ENCODE measurements around the gene MFSD11. TPM values are rescaled to one million over a fixed set of nuclear protein-coding genes. Genes with fewer than 3 reads are reported as not detected.
"Not testable (repeated sequence)": the region's sequence is repeated elsewhere in the genome, so short reads cannot be mapped to it uniquely, and the experiment has no call there.

Gene MFSD11
- total RNA-seq = 21.8 and 23.6 TPM in 2 replicates

DNA sequence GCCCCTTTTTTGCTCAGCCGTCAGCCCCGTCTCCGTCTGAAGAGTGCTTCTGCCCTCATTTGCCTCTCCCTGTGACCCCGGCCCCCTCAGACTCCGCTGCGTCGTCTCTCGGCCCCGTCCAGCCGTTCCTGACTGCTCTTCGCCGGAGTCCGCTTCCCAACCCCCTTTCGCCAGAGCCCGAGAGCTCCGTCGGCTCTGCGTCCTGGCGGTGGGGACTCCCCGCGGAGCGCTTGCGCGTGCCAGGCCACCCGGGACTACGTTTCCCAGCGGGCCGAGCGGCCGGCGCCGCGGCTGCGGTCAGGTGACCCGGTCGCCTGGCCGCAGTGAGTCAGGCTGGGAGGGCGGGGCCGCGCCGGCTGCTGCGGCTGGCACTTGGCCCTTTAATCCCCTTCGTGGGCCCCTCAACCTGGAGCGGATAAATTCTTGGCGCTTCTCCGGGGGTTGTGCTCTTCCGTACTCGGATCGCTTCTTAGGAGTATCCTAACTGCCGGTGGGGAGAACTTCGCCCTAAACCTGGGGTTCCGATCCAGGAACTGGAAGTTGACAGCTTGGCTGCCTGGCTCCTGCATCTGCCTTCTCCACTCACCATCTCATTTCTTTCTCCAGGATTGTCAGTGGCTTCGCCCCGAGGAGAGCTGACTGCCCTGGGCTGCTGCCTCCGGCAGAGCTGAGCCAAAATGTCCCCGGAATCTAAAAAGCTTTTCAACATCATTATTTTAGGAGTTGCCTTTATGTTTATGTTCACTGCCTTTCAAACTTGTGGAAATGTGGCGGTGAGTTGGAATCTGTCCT lies at the start of gene MFSD11:
Gene MFSD11, plus strand, starts transcription at position 444 of the 792 bp plus-strand sequence. Its CDS starts 234 bp downstream, at position 678.
- intact Hi-C loops (cut with micrococcal nuclease) = loop anchor here (1.0 to 5.0 kb wide), 9 partner anchors 12 to 1394 kb away; partner anchors contain the start of genes JMJD6, METTL23, SEC14L1 and TMC8

DNA sequence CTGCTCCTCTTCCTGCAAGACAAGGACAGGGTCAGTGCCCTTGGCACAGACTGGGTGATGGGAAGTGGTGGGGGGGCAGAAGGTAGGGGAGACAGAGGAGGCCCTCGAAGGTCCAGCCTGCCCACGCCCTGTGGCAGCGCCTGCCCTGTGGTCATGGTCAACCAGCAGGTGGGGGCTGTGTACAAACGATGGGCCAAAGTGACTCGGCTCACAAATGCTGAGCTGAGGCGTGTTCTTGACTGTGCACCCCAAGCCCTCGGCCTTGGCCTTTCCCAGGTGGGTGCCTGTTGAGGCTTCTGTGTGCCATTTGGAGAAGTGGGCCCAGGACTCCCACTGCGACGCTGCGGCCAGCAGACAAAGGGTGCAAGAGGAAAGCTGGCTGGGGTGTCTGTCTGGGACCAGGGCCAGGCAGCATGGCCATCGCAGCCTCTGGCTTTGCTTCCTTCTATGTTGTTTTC lies 49.7 kb upstream of the MFSD11 start:
- intact Hi-C loops (cut with micrococcal nuclease) = no loop called here

DNA sequence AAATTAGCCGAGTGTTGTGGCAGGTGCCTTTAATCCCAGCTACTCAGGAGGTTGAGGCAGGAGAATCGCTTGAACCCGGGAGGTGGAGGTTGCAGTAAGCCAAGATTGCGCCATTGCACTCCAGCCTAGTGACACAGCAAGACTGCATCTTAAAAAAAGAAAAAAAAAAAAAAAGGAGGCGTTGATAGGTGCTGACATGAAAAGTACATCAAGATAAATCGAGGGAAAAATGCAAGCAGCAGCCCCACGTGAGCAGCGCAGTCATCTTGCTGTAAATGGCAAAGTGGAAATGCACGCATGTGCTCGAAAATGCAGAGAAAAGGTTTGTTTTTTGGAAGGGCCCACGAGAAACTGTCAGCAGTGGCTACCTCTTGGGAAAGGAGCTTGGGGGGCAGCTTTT lies 48.1 kb upstream of the MFSD11 start:
- intact Hi-C loops (cut with micrococcal nuclease) = no loop called here

DNA sequence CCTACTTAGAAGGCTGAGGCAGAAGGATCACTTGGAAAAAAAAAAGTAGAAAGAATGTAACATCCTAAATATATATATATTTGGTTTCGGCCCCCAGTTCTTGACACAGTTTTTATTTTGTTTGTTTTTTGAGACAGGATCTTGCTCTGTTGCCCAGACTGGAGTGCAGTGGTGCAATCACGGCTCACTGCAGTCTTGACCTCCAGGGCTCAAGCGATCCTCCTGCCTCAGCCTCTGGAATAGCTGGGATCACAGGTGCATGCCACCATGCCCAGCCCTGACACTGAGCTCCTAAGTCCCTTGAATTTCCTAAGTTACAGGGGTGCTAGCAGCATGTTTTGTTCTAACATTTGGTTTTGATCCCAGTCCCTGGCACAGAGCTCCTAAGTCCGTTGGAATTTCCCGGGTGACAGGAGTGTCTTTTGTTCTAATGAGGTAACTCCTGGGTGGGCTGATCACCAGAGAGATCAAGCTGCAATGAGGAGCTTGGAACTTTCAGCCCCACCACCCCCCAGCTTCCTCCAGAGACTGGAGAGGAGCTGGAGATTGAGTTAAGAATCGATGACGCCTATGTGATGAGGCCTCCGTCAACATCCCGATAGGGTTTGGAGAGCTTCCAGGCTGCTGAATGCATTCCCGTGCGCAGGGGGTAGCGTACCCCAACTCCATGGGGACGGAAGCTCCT lies 47.2 kb upstream of the MFSD11 start:
- intact Hi-C loops (cut with micrococcal nuclease) = no loop called here

DNA sequence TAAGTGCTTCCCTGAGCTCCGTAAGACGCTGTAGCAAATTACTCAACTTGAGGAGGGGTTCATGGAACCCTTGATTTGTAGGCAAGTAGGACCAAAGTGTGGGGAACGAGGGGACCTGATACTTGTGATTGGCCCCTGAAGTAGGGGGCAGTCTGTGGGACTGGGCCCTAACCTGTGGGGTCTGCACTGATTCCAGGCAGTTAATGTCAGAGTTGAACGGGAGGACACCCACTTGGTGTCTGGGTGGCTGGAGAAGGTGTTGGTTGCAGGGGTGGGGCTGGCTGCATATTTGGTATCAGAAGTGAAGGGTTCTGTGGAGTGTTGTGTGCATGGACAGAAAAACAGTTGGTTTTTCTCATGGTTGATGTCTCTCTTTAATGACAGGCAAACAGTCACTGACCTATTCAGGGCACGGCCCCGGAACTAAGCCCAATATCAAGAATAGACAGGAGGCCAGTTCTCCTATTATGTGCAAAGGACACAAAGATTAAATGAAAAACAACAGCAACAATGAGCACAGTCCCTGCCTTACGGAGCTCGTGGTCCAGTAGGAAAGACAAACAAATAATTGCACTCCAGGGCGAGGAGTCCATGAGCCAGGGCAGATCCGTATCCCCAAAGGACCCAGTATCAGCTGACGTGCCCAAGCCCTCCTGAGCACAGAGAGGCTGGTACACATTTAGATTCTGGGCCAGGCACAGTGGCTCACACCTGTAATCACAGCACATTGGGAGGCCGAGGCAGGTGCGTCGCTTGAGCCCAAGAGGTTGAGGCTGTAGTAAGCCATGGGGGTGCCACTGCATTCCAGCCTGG lies 46.3 kb upstream of the MFSD11 start:
- intact Hi-C loops (cut with micrococcal nuclease) = no loop called here

DNA sequence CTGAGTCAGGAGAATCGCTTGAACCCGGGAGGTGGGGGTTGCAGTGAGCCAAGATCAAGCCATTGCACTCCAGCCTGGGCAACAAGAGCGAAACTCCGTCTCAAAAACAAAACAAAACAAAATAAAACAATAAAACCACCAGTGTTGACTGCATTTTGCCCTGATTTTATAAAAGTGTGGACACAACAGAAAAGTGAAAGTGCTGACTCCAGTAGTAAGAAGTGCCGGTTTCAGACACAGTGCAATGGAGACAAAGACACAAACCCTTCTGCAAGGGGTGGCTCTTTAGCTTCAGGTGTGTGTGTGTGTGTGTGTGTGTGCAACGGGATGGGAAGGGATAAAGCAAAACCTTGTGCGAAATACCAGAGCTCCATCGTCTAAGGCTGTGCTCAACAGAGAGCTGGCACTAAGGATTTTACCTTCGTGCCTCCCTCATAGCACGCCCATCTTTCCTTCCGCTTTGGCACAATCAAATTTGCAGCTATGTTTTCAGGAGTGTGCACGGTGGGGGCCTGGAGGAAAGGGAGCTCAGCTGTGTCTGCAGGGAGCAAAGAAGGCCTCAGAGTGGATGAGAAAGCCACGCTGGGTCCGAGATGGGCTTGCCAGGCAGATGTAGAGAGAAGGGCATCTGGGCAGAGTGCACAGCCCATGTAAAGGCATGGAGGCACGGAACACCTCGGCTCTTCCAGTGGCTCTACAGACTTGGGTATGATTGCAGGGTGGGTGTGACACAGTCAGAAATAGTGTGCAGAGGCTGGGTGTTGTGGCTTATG lies 42.7 kb upstream of the MFSD11 start:
- intact Hi-C loops (cut with micrococcal nuclease) = no loop called here

DNA sequence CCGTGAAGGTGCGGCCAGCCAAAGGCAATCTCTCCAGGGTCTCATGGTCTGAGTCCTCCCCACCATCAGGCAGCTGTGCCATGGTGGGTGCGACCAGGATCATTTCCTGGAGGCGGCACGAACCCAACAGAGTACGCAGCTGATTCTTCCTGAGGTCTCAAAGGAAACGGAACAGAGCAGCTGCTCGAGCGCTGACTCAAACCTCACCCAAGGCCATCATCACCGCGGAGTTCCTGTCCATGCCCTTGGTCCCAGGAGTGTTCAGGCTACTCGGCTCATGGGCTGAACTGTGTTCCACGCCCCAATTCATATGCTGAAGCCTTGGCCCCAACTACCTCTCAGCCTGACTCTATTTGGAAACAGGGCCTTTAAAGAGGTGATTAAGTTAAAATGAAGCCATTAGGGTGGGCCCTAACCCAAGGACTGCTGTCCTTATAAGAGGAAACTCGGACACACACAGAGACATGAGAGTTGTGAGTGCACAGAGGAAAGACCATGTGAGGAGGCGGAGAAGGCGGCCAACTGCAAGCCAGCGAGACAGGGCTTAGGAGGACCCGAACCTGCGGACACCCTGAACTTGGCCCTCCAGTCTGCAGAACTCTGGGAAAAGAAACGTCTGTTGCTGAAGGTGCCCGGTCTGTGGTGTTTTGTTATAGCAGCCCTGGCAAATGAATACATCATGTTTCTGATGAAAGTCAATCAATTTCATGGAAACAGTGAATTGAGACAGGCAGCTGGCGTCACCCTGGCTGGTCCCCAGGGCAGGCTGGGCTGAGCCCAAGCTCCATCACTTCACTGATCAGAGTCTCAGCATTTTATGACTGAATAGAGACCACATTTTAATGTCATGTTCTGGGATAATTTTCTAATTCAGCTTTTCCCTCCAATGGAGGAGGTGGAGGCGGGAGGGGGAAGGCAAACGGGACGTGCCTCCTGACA lies 40.9 kb upstream of the MFSD11 start:
- intact Hi-C loops (cut with micrococcal nuclease) = no loop called here

DNA sequence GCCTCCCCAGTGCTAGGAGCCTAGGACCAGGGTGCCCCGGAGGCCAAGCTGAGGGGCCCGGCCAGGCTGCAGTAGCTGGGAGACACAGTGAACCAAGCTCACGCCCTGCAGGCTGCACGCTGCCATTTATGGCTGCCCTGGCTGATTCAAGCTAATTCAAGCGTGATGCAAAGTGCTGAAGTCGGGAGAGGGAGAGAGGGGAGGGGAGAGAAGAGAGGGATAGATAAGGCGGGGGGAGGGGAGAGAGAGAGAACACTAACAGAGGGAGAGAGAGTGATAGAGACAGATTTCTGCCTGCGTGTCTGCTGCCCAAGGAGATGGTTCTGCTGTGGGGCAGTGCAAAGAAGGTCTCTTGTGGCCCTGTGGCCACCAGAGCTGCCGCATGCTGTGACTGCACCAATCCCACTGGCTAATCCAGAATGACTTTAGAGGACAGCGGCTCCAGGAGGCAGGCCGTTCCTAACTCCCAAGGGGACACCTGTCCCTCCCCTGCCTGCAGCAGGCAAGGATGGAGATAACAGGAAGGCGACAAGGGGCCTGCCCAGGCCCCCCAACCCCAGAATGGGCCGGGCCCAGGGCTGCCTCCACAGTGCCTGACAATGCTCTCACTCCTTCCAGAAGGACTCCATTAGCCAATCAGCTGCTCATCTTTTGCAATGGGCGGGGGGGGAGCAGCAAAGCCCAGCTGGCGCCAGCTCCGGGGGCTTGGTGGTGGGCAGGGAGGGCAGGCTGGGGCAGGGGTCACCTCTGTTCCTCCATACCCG lies 40.0 kb upstream of the MFSD11 start:
- intact Hi-C loops (cut with micrococcal nuclease) = no loop called here

DNA sequence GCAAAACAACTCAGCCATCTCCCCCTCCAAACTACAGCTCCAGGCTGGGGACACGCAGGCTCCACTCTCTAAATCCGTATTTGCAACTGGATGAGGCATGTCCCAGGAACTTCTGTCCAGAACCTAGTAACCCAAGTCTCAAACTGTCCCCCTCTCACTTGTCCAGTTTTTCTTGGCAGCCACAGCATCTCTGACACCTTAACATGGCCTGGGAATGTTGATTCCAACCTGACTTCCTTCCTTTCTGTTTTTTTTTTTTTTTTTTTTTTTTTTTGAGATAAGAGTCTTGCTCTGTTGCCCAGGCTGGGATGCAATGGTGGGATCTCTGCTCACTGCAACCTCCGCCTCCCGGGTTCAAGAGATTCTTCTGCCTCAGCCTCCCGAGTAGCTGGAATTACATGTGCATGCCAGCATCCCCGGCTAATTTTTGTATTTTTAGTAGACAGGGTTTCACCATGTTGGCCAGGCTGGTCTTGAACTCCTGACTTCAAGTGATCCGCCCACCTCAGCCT lies 39.4 kb upstream of the MFSD11 start:
- intact Hi-C loops (cut with micrococcal nuclease) = not testable (repeated sequence)

DNA sequence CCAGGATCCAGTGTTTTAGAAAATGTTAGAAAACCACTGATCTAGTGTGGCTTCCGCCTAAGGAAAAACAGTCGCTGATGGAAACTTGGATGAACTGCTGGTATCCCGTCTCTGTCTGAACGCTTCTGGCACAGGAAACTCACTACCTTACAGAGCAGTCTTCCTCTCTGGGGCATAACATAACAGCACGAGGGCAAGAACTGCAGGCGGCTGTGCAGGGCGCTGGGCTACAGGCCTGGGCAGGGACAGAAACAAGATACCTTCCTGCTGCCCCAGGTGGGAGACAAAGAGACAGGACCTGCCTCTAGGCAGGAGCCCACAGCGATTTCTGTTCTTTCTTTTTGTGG lies 37.7 kb upstream of the MFSD11 start:
- intact Hi-C loops (cut with micrococcal nuclease) = no loop called here

DNA sequence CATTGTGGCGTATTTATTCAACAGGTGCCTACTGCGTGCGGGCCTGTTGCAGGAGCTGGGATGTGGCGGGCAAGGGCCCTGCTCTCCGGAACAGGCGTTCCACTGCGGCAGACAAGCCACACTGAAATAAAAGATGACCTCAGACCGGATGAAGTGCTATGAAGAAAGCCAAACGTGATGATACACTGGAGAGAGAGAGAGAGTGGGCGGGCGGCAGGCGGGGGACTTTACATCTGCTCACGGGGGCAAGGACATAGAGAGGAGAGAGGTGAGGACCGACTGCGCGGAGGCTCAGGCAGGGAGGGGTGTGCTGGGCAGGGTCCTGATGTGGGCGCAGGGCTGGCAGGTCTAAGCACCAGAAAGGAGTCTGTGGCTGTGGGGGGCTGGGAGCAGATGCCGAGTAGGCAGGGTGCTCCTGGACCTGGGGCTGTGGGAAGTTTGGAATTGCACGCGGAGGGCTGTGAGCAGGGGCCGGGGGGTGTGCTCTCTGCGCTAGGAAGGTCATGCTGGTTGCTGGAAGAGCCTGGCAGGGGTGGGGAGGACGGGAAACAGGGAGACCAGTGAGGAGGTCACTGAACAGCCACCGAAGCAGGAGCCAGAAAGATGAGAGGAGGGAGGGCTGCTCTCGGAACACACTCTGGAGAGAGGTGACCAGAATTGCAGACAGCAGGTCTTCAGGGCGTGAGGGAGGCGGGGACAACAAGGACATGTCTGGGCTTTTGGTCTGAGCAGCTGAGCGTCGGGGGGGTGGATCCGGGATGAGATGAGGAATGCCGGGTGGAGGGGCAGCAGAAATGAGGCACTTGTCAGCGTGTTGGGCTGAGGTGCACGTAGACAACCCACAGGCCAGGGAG lies 37.1 kb upstream of the MFSD11 start:
- intact Hi-C loops (cut with micrococcal nuclease) = no loop called here

DNA sequence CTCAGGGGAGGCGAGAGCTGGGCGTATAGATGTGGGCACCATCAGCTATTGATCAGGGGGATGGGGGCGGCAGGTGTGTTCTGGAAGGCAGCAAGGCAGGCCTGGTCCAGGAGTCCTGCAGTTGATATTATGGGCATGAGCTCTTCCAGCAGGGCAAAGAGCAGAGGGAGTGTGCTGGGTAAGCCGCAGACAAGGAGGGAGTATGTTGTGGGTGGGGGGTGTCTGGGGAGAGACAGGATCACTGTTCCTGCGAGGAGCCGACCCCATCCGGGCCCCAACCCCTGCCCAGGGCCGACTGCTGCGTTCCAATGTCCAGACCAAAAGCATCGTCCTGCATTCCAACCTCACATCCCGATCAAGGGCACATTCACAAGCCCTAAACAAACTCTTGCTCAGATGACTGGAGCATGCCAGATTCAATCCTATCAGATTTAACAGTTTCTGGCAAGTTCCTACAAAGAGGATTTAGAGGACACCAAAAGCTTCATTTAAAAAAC lies 36.4 kb upstream of the MFSD11 start:
- intact Hi-C loops (cut with micrococcal nuclease) = no loop called here

DNA sequence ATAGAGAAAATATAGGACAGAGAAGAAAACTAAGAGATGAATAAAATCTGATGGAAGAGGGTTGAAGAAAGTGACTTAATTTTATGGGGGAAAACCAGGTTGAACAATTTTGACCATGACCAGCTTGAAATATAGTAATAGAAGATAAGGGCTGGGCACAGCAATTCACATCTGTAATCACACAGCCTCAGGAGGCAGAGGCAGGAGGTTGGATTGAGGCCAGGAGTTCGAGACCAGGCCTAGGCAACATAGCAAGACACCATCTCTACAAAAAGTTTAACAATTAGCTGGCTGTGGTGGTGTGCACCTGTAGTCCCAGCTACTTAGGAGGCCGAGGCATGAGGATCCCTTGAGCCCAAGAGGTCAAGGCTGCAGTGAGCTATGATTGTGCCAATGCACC lies 35.8 kb upstream of the MFSD11 start:
- intact Hi-C loops (cut with micrococcal nuclease) = no loop called here

DNA sequence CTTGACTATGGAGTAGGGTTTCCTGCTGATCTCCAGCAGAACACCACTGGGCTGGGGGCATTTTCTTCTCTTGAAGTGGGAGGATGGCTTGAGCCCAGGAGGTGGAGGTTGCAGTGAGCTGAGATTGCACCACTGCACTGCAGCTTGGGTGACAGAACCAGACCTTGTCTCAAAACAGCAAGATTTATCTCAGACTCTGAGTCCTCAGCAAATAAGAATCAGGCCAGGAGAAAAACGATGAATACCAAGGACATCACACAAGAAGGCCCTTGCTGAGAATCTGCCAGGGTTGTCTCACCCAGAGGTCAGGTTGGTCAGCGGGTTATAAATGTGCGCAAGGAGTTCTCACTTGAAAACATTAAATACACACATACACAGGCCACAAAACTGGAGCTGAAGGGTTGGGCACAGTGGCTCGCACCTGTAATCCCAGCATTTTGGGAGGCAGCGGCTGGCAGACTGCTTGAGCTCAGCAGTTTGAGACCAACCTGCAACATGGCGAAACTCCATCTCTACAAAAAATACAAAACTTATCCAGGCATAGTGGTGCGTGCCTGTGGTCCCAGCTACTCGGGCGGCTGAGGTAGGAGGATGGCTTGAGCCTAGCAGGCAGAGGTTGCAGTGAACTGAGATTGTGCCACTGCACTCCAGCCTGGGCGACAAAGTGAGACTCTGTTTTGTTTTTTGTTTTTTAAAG lies 34.8 kb upstream of the MFSD11 start:
- intact Hi-C loops (cut with micrococcal nuclease) = no loop called here

DNA sequence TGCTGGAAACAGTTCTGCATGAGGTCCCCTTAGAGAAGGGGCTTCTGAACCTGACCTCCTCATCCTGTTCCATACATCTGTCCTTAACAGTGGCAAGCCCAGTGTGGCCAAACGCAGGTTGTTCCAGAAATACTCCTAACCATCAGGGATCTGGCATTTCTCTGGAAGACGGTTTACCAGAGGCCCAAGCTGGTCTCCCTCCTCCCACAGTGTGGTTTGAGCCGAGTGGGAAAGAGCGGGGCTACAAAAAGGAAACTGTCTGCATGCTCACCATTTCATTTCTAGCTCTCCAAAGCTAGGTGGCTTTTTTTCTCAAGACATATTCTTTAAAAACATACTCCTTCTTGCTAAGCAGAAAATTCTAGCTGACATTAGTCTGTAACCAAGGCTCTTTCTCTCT lies 33.1 kb upstream of the MFSD11 start:
- intact Hi-C loops (cut with micrococcal nuclease) = no loop called here

DNA sequence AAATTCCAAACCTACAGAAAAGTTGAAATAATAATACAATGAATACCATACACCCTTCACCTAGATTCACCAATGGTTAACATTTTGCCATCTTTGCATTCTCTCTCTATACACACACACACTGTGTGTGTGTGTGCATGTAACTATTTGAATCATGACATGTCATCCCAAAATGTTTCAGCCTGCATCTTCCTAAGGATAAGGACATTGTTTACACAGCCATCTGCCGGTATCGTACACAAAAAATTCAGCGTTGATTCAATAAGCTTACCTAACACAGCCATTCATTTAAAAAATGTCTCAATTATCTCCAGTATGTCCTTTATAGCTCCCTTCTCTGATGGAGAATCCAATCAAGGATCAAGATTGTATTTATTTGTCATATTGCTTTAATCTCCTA lies 31.1 kb upstream of the MFSD11 start:
- intact Hi-C loops (cut with micrococcal nuclease) = no loop called here

Data from T-helper 2 cell treated with Interferon-gamma antibody and Interleukin-4, amounts not matched to agents 100 ng/mL and 5 ng/mL, for 36 hours (primary cell).